ENCODE results near the gene ERCC4. TPM values are rescaled to one million over a fixed set of nuclear protein-coding genes. Genes with fewer than 3 reads are reported as not detected.
A peak's percentile ranks its signal among the peaks of the same experiment; 100 is the strongest.

Gene ERCC4
- 10 to 100 TPM; 11.5 to 15.3 TPM for total RNA-seq
- 10 to 100 TPM; 12.6 to 15.9 TPM for polyA plus RNA-seq

- intact Hi-C loops (cut with micrococcal nuclease), result loop anchor here (1.0 to 10.0 kb wide), 3 partner anchors 151 to 715 kb away; partner anchors contain the start of genes BFAR, MRTFB and PARN
- H3K4me3 Mint-ChIP-seq, result peak within 1 kb of the TSS; percentile 83 to 94 (median 90)
- peaks cover 16% of the 10 kb centered on the region for H3K4me1 ChIP-seq (ENCODE audit: insufficient read depth, low read length)
- H3K4me3 ChIP-seq (ENCODE audit: low read length in 2 of 2), result peak within 1 kb of the TSS; percentile 87 to 90
- H3K27me3 ChIP-seq (ENCODE audit: insufficient read depth, low read length), result no peaks in the 10 kb centered on the region
- peak; percentile 99 to 100 (median 100) for DNase-seq
- peak within 1 kb of the TSS; percentile 70 to 96 (median 91) for H3K27ac Mint-ChIP-seq
- H3K36me3 Mint-ChIP-seq, result peaks cover 7 to 15% of the 10 kb centered on the region in 2 donors
- ChIA-PET POLR2A (ENCODE audit: partially characterized antibody) (interaction anchor here (0.9 to 1.5 kb wide), 3 partner anchors 366 to 714 kb away, joined by 4 to 9 read pairs (median 8); partner anchors contain the start of gene PARN), CTCF (ENCODE audit: partially characterized antibody) (interaction anchor here (0.7 to 1.8 kb wide), 26 partner anchors 8 to 709 kb away, joined by 3 to 14 read pairs (median 4); partner anchors contain the start of gene PARN)
- H3K9me3 Mint-ChIP-seq, result peaks cover 0 to 1% (median 0%) of the 10 kb centered on the region in 8 donors
- H3K9me3 ChIP-seq (ENCODE audit: control insufficient read depth in 1 of 2, low read length in 2 of 2), result no peaks in the 10 kb centered on the region
- no peaks in the 10 kb centered on the region for H3K27me3 Mint-ChIP-seq
- H3K4me1 Mint-ChIP-seq, result peaks cover 15 to 29% (median 22%) of the 10 kb centered on the region in 4 donors
- H3K27ac ChIP-seq (ENCODE audit: low read depth, low read length), result peak within 1 kb of the TSS; percentile 90
- H3K36me3 ChIP-seq (ENCODE audit: insufficient read depth, low read length), result no peaks in the 10 kb centered on the region
These were observed at the start of gene ERCC4 for GRCh38 chr16:13919683-13920509. TSS of gene ERCC4 (plus strand) at chr16:13920154. CDS start at chr16:13920166, 12 bp downstream.

GRCh38 chr16:13873835-13874438, 46.0 kb upstream of the ERCC4 start:
- Histone ChIP-seq H3K27me3 (ENCODE audit: insufficient read depth, low read length) (no peaks in the 10 kb centered on the region), H3K4me1 (ENCODE audit: insufficient read depth, low read length) (no peaks in the 10 kb centered on the region), H3K4me3 (ENCODE audit: low read length in 2 of 2) (no peak overlapping the region), H3K27ac (ENCODE audit: low read depth, low read length) (no peak overlapping the region), H3K36me3 (ENCODE audit: insufficient read depth, low read length) (no peaks in the 10 kb centered on the region), H3K9me3 (ENCODE audit: control insufficient read depth in 1 of 2, low read length in 2 of 2) (no peaks in the 10 kb centered on the region)
- Mint-ChIP-seq H3K27me3 (peaks cover 4 to 8% of the 10 kb centered on the region in 2 donors), H3K4me1 (no peaks in the 10 kb centered on the region), H3K27ac (no peak overlapping the region), H3K9me3 (peaks cover 0 to 3% (median 0%) of the 10 kb centered on the region in 8 donors), H3K4me3 (no peak overlapping the region), H3K36me3 (no peaks in the 10 kb centered on the region)
- CTCF ChIA-PET (ENCODE audit: partially characterized antibody), result interaction anchor here (1.2 kb wide), 2 partner anchors 9 to 33 kb away, joined by 3 to 4 read pairs; no protein-coding TSS in a partner anchor
- intact Hi-C loops (cut with micrococcal nuclease), result no loop called here
- no peak for DNase-seq
- POLR2A ChIA-PET (ENCODE audit: partially characterized antibody), result no interaction called here

DNA sequence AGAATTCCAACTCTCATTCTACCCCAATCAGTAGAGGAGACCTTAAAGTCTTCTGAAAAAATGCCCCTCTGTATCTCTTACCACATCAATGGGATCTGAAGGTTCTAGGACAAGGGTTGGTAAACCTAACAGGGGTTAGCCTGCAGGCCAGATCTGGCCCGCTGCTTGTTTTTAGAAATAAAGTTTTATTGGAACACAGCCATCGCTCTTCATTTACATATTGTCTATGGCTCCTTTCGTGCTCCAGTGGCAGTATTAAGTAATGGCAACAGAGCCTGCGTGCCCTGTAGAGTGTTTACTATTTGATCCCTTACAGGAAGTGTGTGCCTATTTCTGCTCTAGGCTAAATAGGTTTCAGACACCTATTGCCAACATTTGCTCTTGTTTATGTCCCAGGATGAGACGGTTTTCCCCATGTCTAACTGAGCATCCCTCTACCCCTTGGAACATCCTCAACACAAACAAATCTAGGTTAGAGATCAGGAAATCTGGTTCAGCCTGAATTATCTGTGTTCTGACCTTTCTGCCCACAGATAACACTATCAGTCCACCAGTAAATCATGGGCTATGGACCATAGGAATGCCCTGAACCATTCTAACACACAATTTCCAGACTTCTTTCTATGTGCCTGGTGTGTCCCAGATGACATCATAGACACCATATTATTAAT, 44.2 kb upstream of the ERCC4 start:
- Histone ChIP-seq H3K9me3 (ENCODE audit: control insufficient read depth in 1 of 2, low read length in 2 of 2) (no peaks in the 10 kb centered on the region), H3K4me1 (ENCODE audit: insufficient read depth, low read length) (no peaks in the 10 kb centered on the region), H3K4me3 (ENCODE audit: low read length in 2 of 2) (no peak overlapping the region), H3K27ac (ENCODE audit: low read depth, low read length) (no peak overlapping the region), H3K36me3 (ENCODE audit: insufficient read depth, low read length) (no peaks in the 10 kb centered on the region), H3K27me3 (ENCODE audit: insufficient read depth, low read length) (no peaks in the 10 kb centered on the region)
- Mint-ChIP-seq H3K27me3 (peaks cover 3 to 7% of the 10 kb centered on the region in 2 donors), H3K9me3 (peaks cover 0 to 2% (median 0%) of the 10 kb centered on the region in 8 donors), H3K4me3 (no peak overlapping the region), H3K4me1 (no peaks in the 10 kb centered on the region), H3K27ac (no peak overlapping the region), H3K36me3 (no peaks in the 10 kb centered on the region)
- ChIA-PET CTCF (ENCODE audit: partially characterized antibody) (no interaction called here), POLR2A (ENCODE audit: partially characterized antibody) (no interaction called here)
- intact Hi-C loops (cut with micrococcal nuclease), result no loop called here
- no peak for DNase-seq

GRCh38 chr16:13883276-13883675, 36.7 kb upstream of the ERCC4 start:
- Mint-ChIP-seq H3K9me3 (peaks cover 0 to 14% (median 7%) of the 10 kb centered on the region in 8 donors), H3K36me3 (no peaks in the 10 kb centered on the region), H3K4me3 (no peak overlapping the region), H3K27ac (no peak overlapping the region), H3K27me3 (peaks cover 6 to 12% of the 10 kb centered on the region in 2 donors), H3K4me1 (no peaks in the 10 kb centered on the region)
- no peaks in the 10 kb centered on the region for H3K36me3 ChIP-seq (ENCODE audit: insufficient read depth, low read length)
- no peaks in the 10 kb centered on the region for H3K9me3 ChIP-seq (ENCODE audit: control insufficient read depth in 1 of 2, low read length in 2 of 2)
- CTCF ChIA-PET (ENCODE audit: partially characterized antibody), result interaction anchor here (1.1 kb wide), 1 partner anchor 17 kb away, joined by 4 read pairs; no protein-coding TSS in a partner anchor
- intact Hi-C loops (cut with micrococcal nuclease), result no loop called here
- H3K4me3 ChIP-seq (ENCODE audit: low read length in 2 of 2), result no peak overlapping the region
- no peaks in the 10 kb centered on the region for H3K27me3 ChIP-seq (ENCODE audit: insufficient read depth, low read length)
- POLR2A ChIA-PET (ENCODE audit: partially characterized antibody), result no interaction called here
- no peaks in the 10 kb centered on the region for H3K4me1 ChIP-seq (ENCODE audit: insufficient read depth, low read length)
- H3K27ac ChIP-seq (ENCODE audit: low read depth, low read length), result no peak overlapping the region
- DNase-seq, result no peak

- no peaks in the 10 kb centered on the region for H3K36me3 Mint-ChIP-seq
- H3K27me3 Mint-ChIP-seq, result peaks cover 6 to 12% of the 10 kb centered on the region in 2 donors
- no peaks in the 10 kb centered on the region for H3K36me3 ChIP-seq (ENCODE audit: insufficient read depth, low read length)
- no peaks in the 10 kb centered on the region for H3K27me3 ChIP-seq (ENCODE audit: insufficient read depth, low read length)
- H3K4me1 ChIP-seq (ENCODE audit: insufficient read depth, low read length), result no peaks in the 10 kb centered on the region
- ChIA-PET POLR2A (ENCODE audit: partially characterized antibody) (no interaction called here), CTCF (ENCODE audit: partially characterized antibody) (interaction anchor here (1.1 kb wide), 1 partner anchor 18 kb away, joined by 4 read pairs; no protein-coding TSS in a partner anchor)
- no peak overlapping the region for H3K27ac Mint-ChIP-seq
- no peak overlapping the region for H3K27ac ChIP-seq (ENCODE audit: low read depth, low read length)
- no peaks in the 10 kb centered on the region for H3K9me3 ChIP-seq (ENCODE audit: control insufficient read depth in 1 of 2, low read length in 2 of 2)
- H3K4me1 Mint-ChIP-seq, result no peaks in the 10 kb centered on the region
- H3K9me3 Mint-ChIP-seq, result peaks cover 0 to 16% (median 8%) of the 10 kb centered on the region in 8 donors
- no peak for DNase-seq
- no peak overlapping the region for H3K4me3 ChIP-seq (ENCODE audit: low read length in 2 of 2)
- H3K4me3 Mint-ChIP-seq, result no peak overlapping the region
- intact Hi-C loops (cut with micrococcal nuclease), result no loop called here
These were observed 36.1 kb upstream of the ERCC4 start for GRCh38 chr16:13883881-13884280.

DNA sequence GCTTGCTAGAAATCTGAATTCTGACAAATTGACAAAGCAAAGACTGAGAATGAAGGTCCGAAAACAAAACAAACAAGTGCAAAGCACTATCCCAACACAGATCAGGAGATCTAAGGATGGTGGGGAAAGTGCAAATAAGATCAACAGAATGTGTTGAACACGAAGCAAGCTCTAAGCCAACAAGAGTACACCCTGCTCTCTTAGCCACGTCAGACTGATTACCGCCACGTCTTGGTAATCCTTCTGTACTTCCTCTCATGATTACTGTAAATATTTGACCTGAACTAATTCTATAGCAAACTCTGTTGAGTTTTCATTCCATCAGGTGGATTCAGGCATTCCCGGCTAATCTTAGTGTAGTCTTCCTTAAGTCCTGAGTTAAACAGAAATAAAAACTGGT, 34.3 kb upstream of the ERCC4 start:
- no peaks in the 10 kb centered on the region for H3K4me1 ChIP-seq (ENCODE audit: insufficient read depth, low read length)
- H3K36me3 ChIP-seq (ENCODE audit: insufficient read depth, low read length), result no peaks in the 10 kb centered on the region
- Mint-ChIP-seq H3K36me3 (no peaks in the 10 kb centered on the region), H3K27me3 (peaks cover 5 to 13% of the 10 kb centered on the region in 2 donors), H3K4me3 (no peak overlapping the region), H3K9me3 (peaks cover 0 to 21% (median 9%) of the 10 kb centered on the region in 8 donors), H3K27ac (no peak overlapping the region), H3K4me1 (no peaks in the 10 kb centered on the region)
- no peak for DNase-seq
- intact Hi-C loops (cut with micrococcal nuclease), result no loop called here
- ChIA-PET POLR2A (ENCODE audit: partially characterized antibody) (no interaction called here), CTCF (ENCODE audit: partially characterized antibody) (interaction anchor here (0.8 kb wide), 1 partner anchor 34 kb away, joined by 3 read pairs; the partner anchor contains the start of gene ERCC4)
- H3K27me3 ChIP-seq (ENCODE audit: insufficient read depth, low read length), result no peaks in the 10 kb centered on the region
- no peak overlapping the region for H3K4me3 ChIP-seq (ENCODE audit: low read length in 2 of 2)
- H3K9me3 ChIP-seq (ENCODE audit: control insufficient read depth in 1 of 2, low read length in 2 of 2), result no peaks in the 10 kb centered on the region
- no peak overlapping the region for H3K27ac ChIP-seq (ENCODE audit: low read depth, low read length)
